CD4-positive, alpha-beta T cell treated with Interleukin-1 beta for 1 hour (primary cell): ENCODE measurements around the gene RTL1.

Experiments
- DNase-seq, 2 donors: peaks; one replicate each; pipeline ENCODE4 v3.0.0-alpha.2; 2020 to 2022

The RTL1 gene

DNA sequence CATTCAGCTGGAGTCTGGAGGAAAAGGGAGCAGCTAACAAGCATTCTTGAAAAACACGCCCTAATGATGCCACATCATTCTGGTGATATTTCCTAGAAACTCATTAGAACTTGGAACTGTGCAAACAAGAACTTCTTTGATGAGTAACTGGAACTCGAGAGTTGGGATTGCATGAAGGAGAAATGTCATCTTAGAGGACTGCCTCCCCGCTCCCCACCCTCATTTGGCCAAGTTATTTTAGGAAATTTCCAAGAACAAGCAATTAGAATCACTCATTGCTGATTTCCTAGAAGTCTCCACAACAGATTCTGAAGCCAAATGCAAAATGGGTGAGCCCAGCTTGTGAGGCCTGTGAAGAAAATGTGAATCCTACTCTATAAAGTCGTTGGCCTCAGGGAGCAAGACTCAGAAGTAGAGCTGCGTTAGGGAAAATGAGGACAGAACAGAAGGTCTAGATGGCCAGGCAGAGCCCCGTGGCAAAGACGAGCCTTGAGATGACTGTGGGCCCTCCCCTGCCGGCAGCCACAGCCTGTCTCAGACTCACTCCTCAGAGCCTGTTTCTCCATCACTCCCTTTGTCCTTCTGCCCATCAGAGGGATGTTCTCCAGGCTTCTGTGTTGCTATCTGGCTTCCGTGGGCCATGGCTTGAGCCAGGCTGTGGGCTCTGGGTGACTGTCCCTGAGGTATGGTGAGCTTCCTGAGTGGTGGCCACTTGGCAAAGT, 38.4 kb downstream of the RTL1 start:
- no peak for DNase-seq

DNA sequence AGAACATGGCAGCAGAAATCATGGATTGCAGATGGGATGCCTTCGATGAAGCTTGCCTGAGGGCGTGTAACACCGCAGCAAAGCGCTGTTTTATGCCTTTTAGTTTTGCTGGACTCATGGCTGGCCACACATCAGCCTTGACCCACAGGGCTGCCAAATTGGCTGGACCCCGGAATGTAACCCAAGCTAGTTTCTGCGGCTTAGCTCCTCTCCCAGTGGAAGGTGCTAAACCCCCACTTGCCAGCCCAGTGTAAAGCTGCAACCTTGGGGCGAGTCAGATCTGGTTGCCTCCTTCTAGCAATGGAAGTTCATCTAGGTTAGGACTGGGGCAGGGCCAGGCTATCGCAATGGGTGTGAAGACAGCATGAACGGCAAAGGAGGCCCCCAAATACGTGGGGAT, 39.3 kb downstream of the RTL1 start:
- DNase-seq, result no peak

DNA sequence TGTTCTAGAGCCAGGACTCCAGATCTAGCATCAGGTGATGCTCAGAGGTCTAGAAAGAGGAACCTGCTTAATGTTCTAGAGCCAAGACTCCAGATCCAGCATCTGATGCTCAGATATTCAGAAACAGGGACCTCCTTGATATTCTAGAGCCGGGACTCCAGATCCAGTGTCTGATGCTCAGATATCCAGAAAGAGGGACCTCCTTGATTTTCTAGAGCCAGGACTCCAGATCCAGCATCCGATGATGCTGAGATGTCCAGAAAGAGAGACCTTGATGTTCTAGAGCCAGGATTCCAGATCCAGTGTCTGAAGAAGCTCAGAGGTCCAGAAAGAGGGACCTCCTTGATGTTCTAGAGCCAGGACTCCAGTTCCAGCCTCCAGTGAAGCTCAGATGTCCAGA, 40.7 kb downstream of the RTL1 start:
- DNase-seq, result no peak

GRCh38 chr14:100862277-100862676, 41.2 kb downstream of the RTL1 start:
- no peak for DNase-seq

- DNase-seq, result no peak
Observed at GRCh38 chr14:100861937-100862247, 41.6 kb downstream of the RTL1 start.

DNA sequence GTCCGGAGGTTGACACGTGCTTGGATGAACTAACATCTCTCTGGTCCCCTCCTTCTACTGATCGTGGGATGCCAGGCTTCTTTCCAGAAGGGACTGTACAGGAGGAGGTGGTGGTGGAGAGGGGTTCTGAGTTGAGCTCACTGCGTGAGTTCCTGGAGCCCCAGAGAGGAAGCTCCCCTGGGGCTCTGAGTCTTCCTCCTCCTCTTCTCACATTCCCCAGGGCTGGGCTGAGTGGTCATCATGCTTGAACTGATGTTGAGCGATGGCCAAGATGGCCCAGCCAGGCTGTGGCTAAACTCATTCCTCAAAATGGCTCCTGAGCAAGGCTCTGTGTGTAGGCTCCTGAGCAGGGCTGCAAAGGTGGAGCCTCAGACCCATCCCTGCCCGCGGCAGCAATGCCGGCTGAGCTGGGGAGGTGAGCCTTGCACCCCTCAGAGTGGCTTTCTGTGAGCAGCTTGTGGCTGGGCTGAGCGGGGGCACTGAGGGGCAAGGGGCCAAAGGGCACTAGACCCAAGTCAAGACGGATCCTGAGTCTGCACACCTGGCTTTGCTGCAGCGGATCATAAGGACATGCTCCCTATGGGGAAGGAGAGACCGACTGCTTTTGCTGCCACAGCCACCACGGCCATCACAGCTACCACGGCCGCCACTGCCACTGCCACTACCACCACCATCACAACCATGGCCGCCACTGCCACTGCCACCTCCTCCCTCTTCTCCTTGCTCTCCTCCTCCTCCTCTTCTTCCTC, 42.2 kb downstream of the RTL1 start:
- no peak for DNase-seq

GRCh38 chr14:100860556-100861187, 42.9 kb downstream of the RTL1 start:
- no peak for DNase-seq

GRCh38 chr14:100859781-100860180, 43.7 kb downstream of the RTL1 start:
- no peak for DNase-seq

GRCh38 chr14:100858838-100859220, 44.7 kb downstream of the RTL1 start:
- no peak for DNase-seq

DNA sequence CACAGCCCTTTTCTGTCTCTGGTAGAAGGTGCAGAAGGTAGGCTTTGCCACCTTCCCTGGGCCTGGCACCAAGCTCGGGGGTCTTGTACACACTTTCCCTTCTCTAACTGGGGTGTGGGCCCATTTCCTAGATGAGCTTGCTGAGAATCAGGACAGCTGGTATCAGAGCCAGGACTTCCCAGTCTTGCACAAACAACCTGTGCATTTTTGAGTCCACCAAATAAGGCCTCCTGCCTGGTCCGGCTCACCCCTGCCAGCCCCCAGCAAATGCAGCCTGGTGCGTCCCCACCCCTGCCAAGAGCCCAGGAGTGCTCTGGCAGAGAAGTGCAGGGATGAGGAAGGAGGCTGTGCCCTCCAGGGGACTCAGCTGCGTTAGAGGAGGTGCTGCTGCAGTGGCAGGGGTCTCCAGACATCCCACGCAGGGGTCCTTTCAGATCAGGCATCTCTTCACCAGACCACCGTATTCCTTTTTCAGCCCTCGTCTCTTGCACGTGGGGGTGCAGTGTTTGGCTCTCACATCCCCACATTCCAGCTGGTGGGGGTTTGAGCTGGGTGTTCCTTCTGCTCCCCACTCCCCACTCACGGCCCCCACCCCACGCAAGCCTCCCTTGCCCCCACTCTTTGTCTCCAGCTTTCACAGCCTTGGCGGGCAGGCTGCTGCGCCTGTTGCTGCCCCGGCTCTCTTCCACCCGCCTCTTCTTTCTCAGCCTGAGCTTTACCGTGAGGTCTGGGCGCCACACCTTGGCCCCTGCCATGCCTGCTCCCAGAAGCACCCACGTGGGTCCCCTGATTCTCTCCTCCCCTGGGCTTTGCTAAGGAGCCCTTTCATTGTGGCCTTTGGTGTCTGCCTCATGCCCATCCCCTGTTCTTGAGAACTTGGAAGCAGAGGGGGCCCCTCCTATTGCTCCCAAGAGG, 45.3 kb downstream of the RTL1 start:
- no peak for DNase-seq

DNA sequence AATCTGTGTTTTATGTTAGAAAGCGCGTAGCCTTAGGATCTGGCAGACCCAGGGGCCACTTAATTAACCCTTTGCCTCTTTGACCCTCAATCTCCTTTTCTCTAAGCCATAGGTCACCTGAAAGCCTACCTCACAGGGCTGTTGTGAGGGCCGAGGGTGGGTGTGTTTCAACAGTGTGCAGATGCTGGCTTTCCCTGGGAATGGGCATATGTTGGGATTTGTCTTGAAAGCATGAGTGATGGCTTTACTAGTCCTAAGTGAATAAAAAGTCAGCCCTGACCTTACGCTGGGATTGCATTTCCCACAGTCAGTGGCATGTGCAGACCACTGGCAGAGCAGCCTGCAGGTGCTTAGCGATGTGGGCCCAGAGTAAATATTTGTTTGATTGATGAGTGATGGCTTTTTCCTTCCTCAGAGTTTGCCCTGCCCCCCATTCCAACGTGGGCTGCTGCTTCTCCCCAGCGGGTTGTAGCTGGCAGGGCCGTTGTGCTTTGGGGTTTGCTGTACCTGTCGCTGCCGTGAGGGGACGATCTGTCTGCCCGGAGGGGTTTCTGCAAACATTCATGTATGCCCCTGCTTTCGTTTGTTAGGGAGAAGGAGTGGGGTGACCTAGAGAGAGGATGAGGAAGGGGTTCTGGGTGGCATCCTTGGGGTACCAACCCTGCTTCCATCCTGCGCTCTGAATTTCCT, 46.1 kb downstream of the RTL1 start:
- DNase-seq, result no peak

DNA sequence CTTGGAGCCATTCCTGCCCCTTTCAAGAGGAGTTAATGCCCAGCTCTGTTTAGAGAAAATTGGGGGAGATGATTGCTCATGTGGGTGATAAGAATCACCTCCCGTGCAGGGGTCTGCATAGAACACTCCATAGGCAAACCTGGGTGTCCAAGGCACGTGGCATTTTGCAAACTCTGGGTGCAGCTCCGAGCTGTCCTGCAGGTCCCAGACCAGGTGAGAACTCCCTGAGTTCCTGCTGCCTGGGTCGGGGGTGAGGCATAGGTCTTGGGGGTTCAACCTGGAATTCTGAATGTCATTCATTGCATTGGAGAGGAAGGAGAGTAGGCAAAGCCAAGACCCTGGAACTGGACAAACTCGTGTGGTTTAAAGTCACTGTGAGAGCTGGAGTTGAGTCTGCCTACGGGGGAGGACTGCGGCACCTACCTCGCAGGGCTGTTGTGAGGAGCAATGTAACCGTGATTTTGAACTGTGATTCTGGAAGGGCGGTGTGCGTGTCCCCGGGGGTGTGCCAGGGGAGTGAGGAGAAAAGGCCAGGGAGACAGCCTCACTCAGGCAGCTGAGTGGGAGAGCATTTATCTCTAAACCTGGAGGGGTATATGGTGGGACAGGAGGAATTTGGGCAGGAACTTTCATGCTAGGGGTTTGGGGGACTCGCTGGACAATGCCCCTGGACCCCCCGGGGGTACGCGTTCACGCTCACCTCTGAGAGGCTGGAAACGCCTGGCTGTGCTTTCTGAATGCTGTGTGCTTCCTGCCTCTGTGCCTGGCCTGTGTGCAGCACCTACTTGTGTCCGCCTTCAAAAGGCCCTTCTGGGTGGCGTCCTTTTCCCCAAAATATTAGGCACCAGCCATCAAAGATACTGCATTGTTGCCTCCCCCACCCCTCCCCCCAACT, 47.2 kb downstream of the RTL1 start:
- no peak for DNase-seq

DNA sequence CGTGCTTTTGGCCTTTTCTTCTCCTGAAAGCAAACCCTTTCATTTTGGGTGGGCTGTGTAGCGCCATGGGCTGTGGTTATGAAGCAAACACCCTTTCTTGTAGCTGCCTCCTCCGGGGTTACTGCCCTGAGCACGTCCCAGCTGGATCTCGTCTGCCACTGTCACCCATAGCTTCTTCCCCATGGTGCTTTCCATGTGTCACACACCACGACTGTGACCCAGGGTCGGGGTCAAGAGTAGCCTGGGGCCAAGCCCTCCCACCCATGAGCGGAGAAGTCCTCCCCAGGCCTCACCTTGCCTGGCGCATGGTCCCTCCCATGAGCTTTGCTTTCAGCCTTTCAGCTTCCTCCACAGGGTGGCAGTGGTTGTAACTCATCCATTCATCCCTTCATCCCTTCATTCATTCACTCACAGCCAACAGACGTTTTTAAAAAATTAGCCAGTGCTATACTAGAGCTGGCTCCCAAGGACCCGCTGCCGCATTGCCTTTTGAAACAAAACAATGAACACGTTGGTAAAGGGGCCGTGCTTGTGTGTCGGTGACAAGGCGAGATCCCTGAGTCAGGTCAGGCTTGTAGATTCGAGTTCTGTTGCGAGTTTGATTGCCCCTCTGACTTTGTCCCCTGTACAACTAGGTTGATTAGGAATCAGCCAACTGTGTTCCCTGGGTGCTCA, 48.1 kb downstream of the RTL1 start:
- DNase-seq, result no peak

- DNase-seq, result no peak
Observed at GRCh38 chr14:100854435-100854834, 49.1 kb downstream of the RTL1 start.

DNA sequence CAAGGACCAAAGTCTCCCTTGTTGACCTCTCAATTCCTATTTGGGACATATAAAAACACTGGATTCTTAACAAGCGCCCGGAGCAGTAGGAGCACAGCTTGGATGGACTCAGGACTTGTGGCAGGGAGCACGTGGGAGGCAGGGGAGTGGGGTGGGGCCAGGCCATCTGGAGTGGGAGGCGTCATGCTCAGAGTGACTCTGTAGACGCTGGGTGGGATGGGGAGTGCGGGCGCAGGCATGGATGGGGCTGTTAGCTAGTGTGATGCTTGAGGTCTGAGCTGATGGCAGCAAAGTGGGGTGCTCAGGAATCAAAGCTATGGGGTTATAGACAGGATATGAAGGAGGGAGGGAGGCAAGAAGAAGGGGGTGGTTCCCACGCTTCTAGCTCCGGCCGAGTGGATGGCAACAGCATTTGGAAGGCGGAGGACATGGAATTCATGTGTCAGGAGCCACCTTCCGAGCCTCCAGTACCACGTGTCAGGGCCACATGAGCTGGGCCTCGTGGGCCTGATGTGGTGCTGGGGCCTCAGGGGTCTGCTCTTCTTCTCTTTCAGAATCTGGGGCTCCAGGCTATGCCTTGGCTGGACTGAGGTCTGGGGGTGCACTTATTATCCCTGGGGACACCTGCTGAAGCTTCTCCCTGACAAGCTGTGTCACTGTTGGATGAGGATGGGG, 51.4 kb downstream of the RTL1 start:
- no peak for DNase-seq

- DNase-seq, result no peak
Observed at GRCh38 chr14:100851586-100851916, 52.0 kb downstream of the RTL1 start.

- peak; percentile 67 to 68 for DNase-seq
Observed at GRCh38 chr14:100850841-100851585, 52.5 kb downstream of the RTL1 start.

GRCh38 chr14:100849115-100849781, 54.3 kb downstream of the RTL1 start:
- DNase-seq, result no peak

DNA sequence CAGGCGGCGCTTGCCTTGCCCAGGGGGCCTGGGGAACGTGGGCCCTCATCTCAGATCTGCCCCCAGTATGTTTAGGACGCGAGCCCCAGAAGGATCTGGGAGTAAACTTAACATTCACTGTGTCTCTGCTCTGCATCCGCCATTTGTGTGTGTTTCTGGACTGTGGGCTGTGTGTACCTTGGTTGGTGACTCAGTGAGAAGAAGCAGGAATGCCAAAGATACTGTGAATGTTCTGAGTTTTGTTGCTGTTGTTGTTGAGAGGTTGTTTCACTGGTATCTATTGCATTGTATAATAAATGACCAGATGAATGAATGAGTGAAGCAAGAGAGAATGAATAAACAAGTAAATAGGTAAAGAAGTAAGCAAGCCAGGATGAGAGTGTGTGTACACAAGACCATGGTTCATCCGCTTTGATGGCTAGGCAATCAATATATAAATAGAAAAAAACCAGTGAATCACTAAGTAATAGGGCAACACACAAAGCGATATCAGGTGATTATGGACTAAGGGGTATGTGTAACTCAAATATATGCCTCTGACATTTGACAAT, 57.1 kb downstream of the RTL1 start:
- no peak for DNase-seq
